Fibroblast of upper back skin (primary cell): ENCODE data around the gene CCND1.

Experiments
- DNase-seq: peaks from one replicate; pipeline ENCODE4 v3.0.0-alpha.2; 2013

CCND1 gene

GRCh38 chr11:69642549-69642912, 1.6 kb downstream of the CCND1 start:
- DNase-seq: no peak

- DNase-seq: peak; percentile 78
Measured at GRCh38 chr11:69642913-69643632, 2.1 kb downstream of the CCND1 start.

- DNase-seq: no peak
Measured at GRCh38 chr11:69643646-69644045, 2.7 kb downstream of the CCND1 start.

- DNase-seq: peak; percentile 88
Measured at GRCh38 chr11:69644071-69644961, 3.4 kb downstream of the CCND1 start.

- no peak for DNase-seq
Measured at GRCh38 chr11:69644962-69645675, 4.2 kb downstream of the CCND1 start.

- no peak for DNase-seq
Measured at GRCh38 chr11:69645801-69646492, 5.0 kb downstream of the CCND1 start.

- DNase-seq: no peak
Measured at GRCh38 chr11:69646493-69647389, 5.8 kb downstream of the CCND1 start.

- DNase-seq: no peak
Measured at GRCh38 chr11:69647390-69647748, 6.4 kb downstream of the CCND1 start.

- DNase-seq: no peak
Measured at GRCh38 chr11:69647761-69648497, 7.0 kb downstream of the CCND1 start.

GRCh38 chr11:69648679-69649575, 8.0 kb downstream of the CCND1 start:
- no peak for DNase-seq

- no peak for DNase-seq
Measured at GRCh38 chr11:69649576-69649900, 8.6 kb downstream of the CCND1 start.

- no peak for DNase-seq
Measured at GRCh38 chr11:69650081-69650831, 9.3 kb downstream of the CCND1 start.

GRCh38 chr11:69650832-69651344, 9.9 kb downstream of the CCND1 start:
- DNase-seq: no peak

GRCh38 chr11:69651834-69652620, 11.1 kb downstream of the CCND1 start:
- no peak for DNase-seq

GRCh38 chr11:69652999-69653398, 12.0 kb downstream of the CCND1 start:
- DNase-seq: no peak

GRCh38 chr11:69653406-69653960, 12.5 kb downstream of the CCND1 start:
- no peak for DNase-seq

- no peak for DNase-seq
Measured at GRCh38 chr11:69654001-69654659, 13.2 kb downstream of the CCND1 start.
